CD8-positive, alpha-beta memory T cell (primary cell): ENCODE measurements around the gene TTC16. TPM values are rescaled to one million over a fixed set of nuclear protein-coding genes. Genes with fewer than 3 reads are reported as not detected.

ENCODE experiments used
- CTCF ChIA-PET: fragments of 350-600 bp; sonication (Branson Sonifier 250); formaldehyde crosslinking; loops from one replicate; lab custom pipeline; 2021; ENCODE audit warnings: antibody characterized with exemption; lab: Charles Lee
- POLR2A ChIA-PET: fragments of 350-600 bp; sonication (Branson Sonifier 250); formaldehyde crosslinking; loops from one replicate; lab custom pipeline; 2021; ENCODE audit warnings: antibody characterized with exemption; lab: Charles Lee
- DNase-seq, 5 donors: peaks; one replicate each; pipeline versions ENCODE4 v3.0.0 to v3.0.0-alpha.2; 2020 to 2022; ENCODE audit warnings: mixed read lengths in 1 of 5
- H3K27ac ChIP-seq: one replicate; pipeline ENCODE4 v1.7.0; 2013; ENCODE audit warnings: low read depth, mild to moderate bottlenecking, low read length, moderate library complexity
- H3K27me3 ChIP-seq: 2 replicates; pipeline ENCODE4 v1.7.0; 2013; ENCODE audit warnings: low read length, mild to moderate bottlenecking; ENCODE audit not compliant: insufficient read depth, poor library complexity, severe bottlenecking
- H3K36me3 ChIP-seq: 2 replicates; pipeline ENCODE4 v1.7.0; 2013; ENCODE audit warnings: mild to moderate bottlenecking, low read length, moderate library complexity; ENCODE audit not compliant: insufficient read depth
- H3K4me1 ChIP-seq: 2 replicates; pipeline ENCODE4 v1.7.0; 2013; ENCODE audit warnings: mild to moderate bottlenecking, low read length, moderate library complexity; ENCODE audit not compliant: insufficient read depth
- H3K4me3 ChIP-seq: 2 replicates; pipeline ENCODE4 v1.7.0; 2013; ENCODE audit warnings: mild to moderate bottlenecking, low read length
- H3K9me3 ChIP-seq: 2 replicates; pipeline ENCODE4 v1.7.0; 2013; ENCODE audit warnings: mild to moderate bottlenecking, low read length
- H3K27ac Mint-ChIP-seq, 8 donors: one replicate each; pipeline ENCODE4 v1.8.0; 2020 to 2021; ENCODE audit warnings: mixed read lengths in 8 of 8, mild to moderate bottlenecking in 6 of 8, inconsistent platforms in 3 of 8, moderate library complexity in 3 of 8
- H3K27me3 Mint-ChIP-seq, 2 donors: one replicate each; pipeline ENCODE4 v1.8.0; 2020 to 2021; ENCODE audit warnings: mixed read lengths in 2 of 2, mild to moderate bottlenecking in 1 of 2, moderate library complexity in 1 of 2
- H3K36me3 Mint-ChIP-seq, 3 donors: one replicate each; pipeline ENCODE4 v1.8.0; 2020 to 2021; ENCODE audit warnings: mixed read lengths in 3 of 3, inconsistent platforms in 1 of 3, mild to moderate bottlenecking in 1 of 3
- H3K4me1 Mint-ChIP-seq, 3 donors: one replicate each; pipeline ENCODE4 v1.8.0; 2020 to 2021; ENCODE audit warnings: mixed read lengths in 3 of 3, inconsistent platforms in 1 of 3, mild to moderate bottlenecking in 1 of 3
- H3K4me3 Mint-ChIP-seq, 7 donors: one replicate each; pipeline ENCODE4 v1.8.0; 2020 to 2021; ENCODE audit warnings: mixed read lengths in 7 of 7, mild to moderate bottlenecking in 6 of 7, moderate library complexity in 4 of 7, inconsistent platforms in 2 of 7
- H3K9me3 Mint-ChIP-seq, 5 donors: one replicate each; pipeline ENCODE4 v1.8.0; 2020 to 2022; ENCODE audit warnings: mixed read lengths in 5 of 5, mild to moderate bottlenecking in 3 of 5, moderate library complexity in 2 of 5, inconsistent platforms in 1 of 5
- polyA plus RNA-seq: library from polyadenylated mRNA; unstranded; fragments of 300-500 nt; fragmentation: Illumina TruSeq; gene quantifications from one replicate; pipeline ENCODE4 v1.2.3, GENCODE V29; 2021
- total RNA-seq, 2 experiments: library from RNA; stranded (reverse); gene quantifications; one replicate each; pipeline ENCODE4 v1.2.3, GENCODE V29; 2021

TTC16 gene
- total and polyA plus RNA-seq, 3 experiments from 2014 or later: 1.6 to 7.1 (median 1.8) TPM

GRCh38 chr9:127690735-127691134, 25.1 kb upstream of the TTC16 start:
- POLR2A ChIA-PET: interaction anchor here (0.6 kb wide), 1 partner anchor 231 kb away, joined by 3 read pairs; no protein-coding TSS in a partner anchor
- H3K9me3 Mint-ChIP-seq: no peaks in the 10 kb centered on the region
- peaks cover 0 to 22% (median 2%) of the 10 kb centered on the region in 3 donors for H3K36me3 Mint-ChIP-seq
- CTCF ChIA-PET: no interaction called here
- no peaks in the 10 kb centered on the region for H3K4me1 ChIP-seq
- H3K27ac ChIP-seq: no peak overlapping the region
- no peaks in the 10 kb centered on the region for H3K36me3 ChIP-seq
- H3K4me1 Mint-ChIP-seq: no peaks in the 10 kb centered on the region
- no peak overlapping the region for H3K4me3 ChIP-seq
- H3K27ac Mint-ChIP-seq: peak overlapping the region in 1 of 8 donors; percentile 75
- DNase-seq: no peak
- H3K27me3 ChIP-seq: no peaks in the 10 kb centered on the region
- peaks cover 0 to 4% of the 10 kb centered on the region in 2 donors for H3K27me3 Mint-ChIP-seq
- no peak overlapping the region for H3K4me3 Mint-ChIP-seq
- no peaks in the 10 kb centered on the region for H3K9me3 ChIP-seq

GRCh38 chr9:127692071-127692470, 23.8 kb upstream of the TTC16 start:
- POLR2A ChIA-PET: no interaction called here

GRCh38 chr9:127693143-127693542, 22.7 kb upstream of the TTC16 start:
- peaks cover 0 to 20% (median 0%) of the 10 kb centered on the region in 3 donors for H3K36me3 Mint-ChIP-seq

More at GRCh38 chr9:127692071-127692470, 23.8 kb upstream of the TTC16 start:
- Mint-ChIP-seq H3K36me3 (peaks cover 0 to 22% (median 0%) of the 10 kb centered on the region in 3 donors), H3K4me3 (no peak overlapping the region), H3K27ac (peak overlapping the region in 1 of 8 donors; percentile 17), H3K9me3 (no peaks in the 10 kb centered on the region), H3K27me3 (peaks cover 0 to 4% of the 10 kb centered on the region in 2 donors), H3K4me1 (no peaks in the 10 kb centered on the region)
- Histone ChIP-seq H3K36me3 (no peaks in the 10 kb centered on the region), H3K27ac (no peak overlapping the region), H3K9me3 (no peaks in the 10 kb centered on the region), H3K27me3 (no peaks in the 10 kb centered on the region), H3K4me3 (no peak overlapping the region), H3K4me1 (no peaks in the 10 kb centered on the region)
- CTCF ChIA-PET: interaction anchor here (0.9 kb wide), 1 partner anchor 35 kb away, joined by 3 read pairs; no protein-coding TSS in a partner anchor
- DNase-seq: no peak

GRCh38 chr9:127693697-127694096, 22.2 kb upstream of the TTC16 start:
- Mint-ChIP-seq H3K27me3 (peaks cover 0 to 2% of the 10 kb centered on the region in 2 donors), H3K27ac (no peak overlapping the region), H3K4me3 (peak overlapping the region in 1 of 7 donors; percentile 45), H3K4me1 (peaks cover 0 to 6% (median 0%) of the 10 kb centered on the region in 3 donors), H3K9me3 (no peaks in the 10 kb centered on the region), H3K36me3 (peaks cover 0 to 20% (median 0%) of the 10 kb centered on the region in 3 donors)
- no peak overlapping the region for H3K27ac ChIP-seq
- peaks cover under 1% of the 10 kb centered on the region for H3K4me1 ChIP-seq
- H3K27me3 ChIP-seq: no peaks in the 10 kb centered on the region
- no peaks in the 10 kb centered on the region for H3K9me3 ChIP-seq
- no peak for DNase-seq
- CTCF ChIA-PET: no interaction called here
- H3K36me3 ChIP-seq: no peaks in the 10 kb centered on the region
- POLR2A ChIA-PET: interaction anchor here (0.7 kb wide), 1 partner anchor 226 kb away, joined by 3 read pairs; no protein-coding TSS in a partner anchor
- no peak overlapping the region for H3K4me3 ChIP-seq

More at GRCh38 chr9:127693143-127693542, 22.7 kb upstream of the TTC16 start:
- CTCF ChIA-PET: interaction anchor here (0.9 kb wide), 1 partner anchor 36 kb away, joined by 3 read pairs; no protein-coding TSS in a partner anchor
- no peaks in the 10 kb centered on the region for H3K27me3 ChIP-seq
- no peaks in the 10 kb centered on the region for H3K9me3 Mint-ChIP-seq
- POLR2A ChIA-PET: no interaction called here
- no peak overlapping the region for H3K4me3 ChIP-seq
- H3K27me3 Mint-ChIP-seq: peaks cover 0 to 4% of the 10 kb centered on the region in 2 donors
- no peaks in the 10 kb centered on the region for H3K36me3 ChIP-seq
- no peak overlapping the region for H3K4me3 Mint-ChIP-seq
- H3K27ac ChIP-seq: no peak overlapping the region
- no peaks in the 10 kb centered on the region for H3K9me3 ChIP-seq
- H3K4me1 Mint-ChIP-seq: peaks cover 0 to 4% (median 0%) of the 10 kb centered on the region in 3 donors
- H3K4me1 ChIP-seq: no peaks in the 10 kb centered on the region
- DNase-seq: no peak
- no peak overlapping the region for H3K27ac Mint-ChIP-seq

GRCh38 chr9:127694890-127695720, 20.8 kb upstream of the TTC16 start:
- Histone ChIP-seq H3K27me3 (no peaks in the 10 kb centered on the region), H3K4me1 (peaks cover 14% of the 10 kb centered on the region), H3K36me3 (no peaks in the 10 kb centered on the region), H3K4me3 (no peak overlapping the region), H3K27ac (no peak overlapping the region), H3K9me3 (no peaks in the 10 kb centered on the region)
- peaks cover 0 to 4% of the 10 kb centered on the region in 2 donors for H3K27me3 Mint-ChIP-seq
- no peak overlapping the region for H3K27ac Mint-ChIP-seq
- no peak for DNase-seq
- CTCF ChIA-PET: no interaction called here
- peaks cover 10 to 17% (median 11%) of the 10 kb centered on the region in 3 donors for H3K4me1 Mint-ChIP-seq
- POLR2A ChIA-PET: no interaction called here
- peaks cover 0 to 18% (median 1%) of the 10 kb centered on the region in 3 donors for H3K36me3 Mint-ChIP-seq
- H3K4me3 Mint-ChIP-seq: no peak overlapping the region
- H3K9me3 Mint-ChIP-seq: no peaks in the 10 kb centered on the region

- Mint-ChIP-seq H3K4me1 (peaks cover 14 to 21% (median 16%) of the 10 kb centered on the region in 3 donors), H3K9me3 (no peaks in the 10 kb centered on the region), H3K27ac (peak overlapping the region in 1 of 8 donors; percentile 6), H3K36me3 (peaks cover 0 to 10% (median 1%) of the 10 kb centered on the region in 3 donors), H3K4me3 (peak overlapping the region in 2 of 7 donors; percentile 1 to 32), H3K27me3 (peaks cover 0 to 2% of the 10 kb centered on the region in 2 donors)
- ChIA-PET POLR2A (no interaction called here), CTCF (interaction anchor here (1.2 to 1.5 kb wide), 2 partner anchors 17 to 37 kb away, joined by 4 to 5 read pairs; partner anchors contain the start of genes PTRH1 and TOR2A)
- no peak overlapping the region for H3K27ac ChIP-seq
- H3K36me3 ChIP-seq: no peaks in the 10 kb centered on the region
- no peaks in the 10 kb centered on the region for H3K9me3 ChIP-seq
- DNase-seq: peak in 1 of 5 donors; percentile 8
- H3K27me3 ChIP-seq: no peaks in the 10 kb centered on the region
- H3K4me3 ChIP-seq: no peak overlapping the region
- H3K4me1 ChIP-seq: peaks cover 14% of the 10 kb centered on the region
Observed at GRCh38 chr9:127697575-127697974, 18.3 kb upstream of the TTC16 start.

- CTCF ChIA-PET: interaction anchor here (1.5 kb wide), 1 partner anchor 17 kb away, joined by 4 read pairs; the partner anchor contains the start of gene PTRH1
- peaks cover 0 to 7% (median 1%) of the 10 kb centered on the region in 3 donors for H3K36me3 Mint-ChIP-seq
- H3K4me1 Mint-ChIP-seq: peaks cover 14 to 21% (median 16%) of the 10 kb centered on the region in 3 donors
- POLR2A ChIA-PET: no interaction called here
- H3K4me3 Mint-ChIP-seq: peak overlapping the region in 5 of 7 donors; percentile 1 to 89 (median 44)
- DNase-seq: peak in 1 of 5 donors; percentile 34
- Histone ChIP-seq H3K4me1 (peaks cover 14% of the 10 kb centered on the region), H3K4me3 (no peak overlapping the region), H3K9me3 (no peaks in the 10 kb centered on the region), H3K27ac (no peak overlapping the region), H3K36me3 (no peaks in the 10 kb centered on the region), H3K27me3 (no peaks in the 10 kb centered on the region)
- H3K9me3 Mint-ChIP-seq: no peaks in the 10 kb centered on the region
- H3K27ac Mint-ChIP-seq: peak overlapping the region in 4 of 8 donors; percentile 6 to 56 (median 34)
- H3K27me3 Mint-ChIP-seq: peaks cover 0 to 2% of the 10 kb centered on the region in 2 donors
Observed at GRCh38 chr9:127698386-127698785, 17.5 kb upstream of the TTC16 start.
